Measurements from ENCODE around the gene GLUL. TPM values are rescaled to one million over a fixed set of nuclear protein-coding genes. Genes with fewer than 3 reads are reported as not detected.

The GLUL gene
- total RNA-seq, 1 donor from 2014 or later: 368 TPM

DNA sequence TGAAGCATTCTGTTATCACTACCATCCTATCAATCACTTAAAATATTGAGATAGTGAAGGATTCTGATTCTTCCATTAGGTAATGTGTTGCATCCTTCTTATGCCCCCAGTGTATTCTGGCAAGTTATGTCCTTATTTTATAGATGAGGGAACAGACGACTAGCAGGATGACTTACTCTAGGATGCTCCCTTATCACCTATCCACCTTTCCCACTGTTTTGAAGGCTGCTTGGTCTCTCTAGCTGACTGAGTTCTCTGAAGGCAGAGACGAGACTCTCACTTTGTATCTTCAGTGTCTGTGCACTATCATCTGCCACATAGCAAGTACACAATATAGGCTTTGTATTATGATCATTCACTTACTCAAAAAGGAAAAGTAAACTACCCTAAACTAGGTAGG, 4.0 kb downstream of the GLUL start:
- intact Hi-C loops (cut with micrococcal nuclease): no loop called here
- Histone ChIP-seq H3K27ac (replicated peaks) (peak overlapping the region; percentile 97), H3K9me3 (replicated peaks) (no peaks in the 10 kb centered on the region), H3K27me3 (ENCODE audit: low read depth) (no peaks in the 10 kb centered on the region), H3K4me1 (peaks cover 95% of the 10 kb centered on the region), H3K4me3 (peak overlapping the region; percentile 96), H3K36me3 (peaks cover 62% of the 10 kb centered on the region)
- no peak for DNase-seq
- TF ChIP-seq, protein P1, sequence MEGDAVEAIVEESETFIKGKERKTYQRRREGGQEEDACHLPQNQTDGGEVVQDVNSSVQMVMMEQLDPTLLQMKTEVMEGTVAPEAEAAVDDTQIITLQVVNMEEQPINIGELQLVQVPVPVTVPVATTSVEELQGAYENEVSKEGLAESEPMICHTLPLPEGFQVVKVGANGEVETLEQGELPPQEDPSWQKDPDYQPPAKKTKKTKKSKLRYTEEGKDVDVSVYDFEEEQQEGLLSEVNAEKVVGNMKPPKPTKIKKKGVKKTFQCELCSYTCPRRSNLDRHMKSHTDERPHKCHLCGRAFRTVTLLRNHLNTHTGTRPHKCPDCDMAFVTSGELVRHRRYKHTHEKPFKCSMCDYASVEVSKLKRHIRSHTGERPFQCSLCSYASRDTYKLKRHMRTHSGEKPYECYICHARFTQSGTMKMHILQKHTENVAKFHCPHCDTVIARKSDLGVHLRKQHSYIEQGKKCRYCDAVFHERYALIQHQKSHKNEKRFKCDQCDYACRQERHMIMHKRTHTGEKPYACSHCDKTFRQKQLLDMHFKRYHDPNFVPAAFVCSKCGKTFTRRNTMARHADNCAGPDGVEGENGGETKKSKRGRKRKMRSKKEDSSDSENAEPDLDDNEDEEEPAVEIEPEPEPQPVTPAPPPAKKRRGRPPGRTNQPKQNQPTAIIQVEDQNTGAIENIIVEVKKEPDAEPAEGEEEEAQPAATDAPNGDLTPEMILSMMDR (IDR thresholded peaks at IDR 0.05; ENCODE audit: borderline replicate concordance): no peak

DNA sequence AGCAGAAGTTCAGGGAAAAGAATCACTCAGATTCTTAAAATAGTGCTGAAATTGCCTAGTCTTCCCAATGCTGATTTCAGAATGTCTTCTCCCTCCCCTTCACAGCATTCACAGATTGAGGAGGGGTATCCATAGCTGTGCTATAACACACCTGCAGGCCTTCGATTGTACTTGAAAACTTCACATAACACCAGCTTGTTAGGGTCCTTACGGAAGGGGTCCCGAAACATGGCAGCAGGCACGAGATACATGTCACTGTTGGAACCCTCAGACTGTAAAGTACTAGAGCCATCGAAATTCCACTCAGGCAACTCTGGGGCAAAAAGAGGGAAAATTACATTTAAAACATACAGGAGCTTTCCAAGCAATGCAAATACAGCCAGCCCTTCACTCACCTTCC, 4.6 kb downstream of the GLUL start:
- H3K4me1 ChIP-seq: peaks cover 93% of the 10 kb centered on the region
- TF ChIP-seq, protein P1 (IDR thresholded peaks at IDR 0.05; ENCODE audit: borderline replicate concordance): no peak
- H3K4me3 ChIP-seq: peak overlapping the region; percentile 96
- DNase-seq: no peak
- peak overlapping the region; percentile 97 for H3K27ac ChIP-seq (replicated peaks)
- H3K9me3 ChIP-seq (replicated peaks): no peaks in the 10 kb centered on the region
- no peaks in the 10 kb centered on the region for H3K27me3 ChIP-seq (ENCODE audit: low read depth)
- peaks cover 68% of the 10 kb centered on the region for H3K36me3 ChIP-seq
- intact Hi-C loops (cut with micrococcal nuclease): no loop called here

DNA sequence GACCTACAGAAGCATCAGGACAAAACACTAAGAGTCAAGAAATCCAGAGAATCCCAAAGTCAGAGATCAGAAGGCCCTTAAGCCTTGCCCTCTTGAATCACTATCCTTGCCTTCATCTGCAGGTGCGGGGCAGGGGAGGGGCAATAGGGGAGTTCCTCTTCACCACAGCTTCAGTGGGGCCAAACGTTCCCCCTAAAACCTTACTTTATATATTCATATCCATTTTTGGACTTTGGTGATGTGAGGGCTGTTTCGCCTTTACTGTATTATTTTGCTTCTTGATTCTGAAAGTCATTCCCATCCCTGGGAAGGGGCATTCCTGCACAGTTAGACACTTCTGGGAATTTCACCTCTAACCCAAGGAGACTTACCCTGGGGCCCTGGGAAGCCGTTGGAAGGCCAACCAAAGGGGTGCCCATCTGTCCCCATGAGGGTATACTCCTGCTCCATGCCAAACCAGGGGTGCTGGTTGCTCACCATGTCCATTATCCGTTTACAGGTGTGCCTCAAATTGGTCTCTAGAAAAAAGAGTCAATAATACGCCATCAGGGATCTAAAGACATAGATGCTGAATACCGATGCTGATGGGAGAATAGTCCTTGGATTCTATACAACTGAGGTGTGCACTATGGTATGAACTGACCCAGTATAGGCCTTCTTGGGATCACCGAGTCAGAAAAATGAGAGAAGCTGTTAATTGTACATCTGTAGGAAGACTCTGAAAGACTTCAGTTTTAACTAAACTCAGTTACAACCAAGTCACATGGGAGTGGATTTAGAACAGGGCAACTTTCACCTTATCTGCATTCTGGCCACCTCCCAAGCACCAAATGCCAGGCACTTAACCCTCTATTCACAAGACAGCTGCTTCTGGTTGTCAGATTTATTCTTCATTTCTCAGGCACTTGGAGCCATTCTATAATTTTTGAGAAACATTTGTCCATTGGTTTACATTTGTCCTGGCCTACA, 5.4 kb downstream of the GLUL start:
- no peak for DNase-seq
- no peaks in the 10 kb centered on the region for H3K9me3 ChIP-seq (replicated peaks)
- peak overlapping the region; percentile 97 for H3K27ac ChIP-seq (replicated peaks)
- H3K4me3 ChIP-seq: peak overlapping the region; percentile 96
- peaks cover 72% of the 10 kb centered on the region for H3K36me3 ChIP-seq
- H3K27me3 ChIP-seq (ENCODE audit: low read depth): no peaks in the 10 kb centered on the region
- TF ChIP-seq, protein P1 (IDR thresholded peaks at IDR 0.05; ENCODE audit: borderline replicate concordance): no peak
- intact Hi-C loops (cut with micrococcal nuclease): no loop called here
- peaks cover 87% of the 10 kb centered on the region for H3K4me1 ChIP-seq

DNA sequence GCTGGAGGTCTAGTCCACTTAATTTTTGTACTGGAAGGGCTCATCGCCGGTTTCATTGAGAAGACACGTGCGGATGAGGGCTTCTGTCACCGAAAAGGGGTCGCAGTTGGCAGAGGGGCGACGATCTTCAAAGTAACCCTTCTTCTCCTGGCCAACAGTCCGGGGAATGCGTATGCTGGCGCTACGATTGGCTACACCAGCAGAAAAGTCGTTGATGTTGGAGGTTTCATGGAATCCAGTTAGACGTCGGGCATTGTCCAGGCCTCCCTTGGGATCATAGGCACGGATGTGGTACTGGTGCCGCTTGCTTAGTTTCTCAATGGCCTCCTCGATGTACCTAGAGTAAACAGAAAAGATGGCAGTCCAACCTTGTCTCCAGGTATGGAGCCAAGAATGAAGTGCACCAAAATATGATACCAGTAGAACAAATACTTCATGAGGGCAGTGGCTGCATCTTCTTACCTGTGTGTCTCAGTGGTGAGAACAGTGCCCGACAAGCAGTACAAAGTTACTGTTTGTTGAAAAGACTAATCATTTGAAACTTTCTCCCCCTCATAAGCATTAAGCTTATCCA, 7.1 kb downstream of the GLUL start:
- DNase-seq: no peak
- peaks cover 72% of the 10 kb centered on the region for H3K36me3 ChIP-seq
- no peak overlapping the region for H3K27ac ChIP-seq (replicated peaks)
- H3K4me3 ChIP-seq: no peak overlapping the region
- peaks cover 70% of the 10 kb centered on the region for H3K4me1 ChIP-seq
- TF ChIP-seq, protein P1 (IDR thresholded peaks at IDR 0.05; ENCODE audit: borderline replicate concordance): no peak
- H3K9me3 ChIP-seq (replicated peaks): no peaks in the 10 kb centered on the region
- intact Hi-C loops (cut with micrococcal nuclease): no loop called here
- no peaks in the 10 kb centered on the region for H3K27me3 ChIP-seq (ENCODE audit: low read depth)

DNA sequence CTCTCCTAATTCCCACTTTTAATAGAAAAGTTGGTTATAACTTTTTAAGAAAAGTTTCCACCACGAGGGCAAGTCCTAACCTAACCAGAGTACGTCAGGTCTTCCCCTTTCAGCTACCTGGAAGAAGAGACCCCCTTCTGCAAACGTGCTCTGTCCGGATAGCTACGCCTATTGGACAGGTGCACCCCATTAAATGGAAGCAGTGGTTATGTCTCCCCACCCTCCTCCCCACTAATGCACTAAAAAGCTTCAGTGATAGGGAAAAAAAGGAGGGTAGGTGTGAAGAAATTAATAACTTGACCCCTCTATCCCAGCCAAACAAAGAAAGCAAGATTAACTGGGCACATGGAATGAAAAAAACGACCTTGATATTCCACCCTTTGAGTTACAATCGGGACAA, 7.7 kb downstream of the GLUL start:
- Histone ChIP-seq H3K4me1 (peaks cover 66% of the 10 kb centered on the region), H3K4me3 (no peak overlapping the region), H3K27me3 (ENCODE audit: low read depth) (no peaks in the 10 kb centered on the region), H3K27ac (replicated peaks) (no peak overlapping the region), H3K9me3 (replicated peaks) (no peaks in the 10 kb centered on the region), H3K36me3 (peaks cover 72% of the 10 kb centered on the region)
- TF ChIP-seq, protein P1 (IDR thresholded peaks at IDR 0.05; ENCODE audit: borderline replicate concordance): no peak
- intact Hi-C loops (cut with micrococcal nuclease): no loop called here
- no peak for DNase-seq
